GM10248 (cell line): Measurements from ENCODE around the gene DYNLL2.
A peak's percentile ranks its signal among the peaks of the same experiment; 100 is the strongest.
"Not testable (repeated sequence)": the region's sequence is repeated elsewhere in the genome, so short reads cannot be mapped to it uniquely, and the experiment has no call there.

Source experiments
- CTCF ChIA-PET: fragments of 300-600 bp; sonication (Branson Sonifier 250); formaldehyde crosslinking; extraction: SDS; loops from one replicate; lab custom pipeline; 2021; ENCODE audit warnings: antibody characterized with exemption; lab: Yijun Ruan, JAX
- POLR2A ChIA-PET: fragments of 350-650 bp; sonication (Branson Sonifier 250); formaldehyde crosslinking; extraction: SDS; loops from one replicate; lab custom pipeline; 2020; ENCODE audit warnings: antibody characterized with exemption; lab: Yijun Ruan, JAX
- DNase-seq: peaks from one replicate; pipeline ENCODE4 v3.0.0; 2012; ENCODE audit errors: extremely low spot score
- CTCF ChIP-seq: IDR thresholded peaks from 2 replicates; pipeline ENCODE4 v1.5.1; 2012; ENCODE audit warnings: mild to moderate bottlenecking, low read depth; ENCODE audit errors: extremely low read depth, missing control alignments, control extremely low read depth

Gene DYNLL2

GRCh38 chr17:58082870-58083490 lies at the start of gene DYNLL2:
TSS of gene DYNLL2 (plus strand) at chr17:58083419. CDS start at chr17:58087091, 3,672 bp downstream.
- TF ChIP-seq CTCF, result no peak
- CTCF ChIA-PET, result interaction anchor here (1.0 to 1.1 kb wide), 2 partner anchors 24 to 182 kb away, joined by 3 read pairs; no protein-coding TSS in a partner anchor
- peak; percentile 95 for DNase-seq
- POLR2A ChIA-PET, result interaction anchor here (0.5 to 2.2 kb wide), 22 partner anchors 9 to 1000 kb away, joined by 3 to 16 read pairs (median 4); partner anchors contain the start of genes MKS1 and SRSF1

- ChIA-PET POLR2A (no interaction called here), CTCF (interaction anchor here (1.3 kb wide), 1 partner anchor 32 kb away, joined by 3 read pairs; no protein-coding TSS in a partner anchor)
- TF ChIP-seq CTCF, result no peak
- DNase-seq, result no peak
These were observed 43.2 kb upstream of the DYNLL2 start for GRCh38 chr17:58039975-58040374.

GRCh38 chr17:58040386-58040785 lies 42.8 kb upstream of the DYNLL2 start:
- TF ChIP-seq CTCF, result no peak
- POLR2A ChIA-PET, result no interaction called here
- CTCF ChIA-PET, result no interaction called here

GRCh38 chr17:58041161-58041560 lies 42.1 kb upstream of the DYNLL2 start:
- POLR2A ChIA-PET, result no interaction called here
- CTCF ChIA-PET, result no interaction called here
- TF ChIP-seq CTCF, result no peak
- DNase-seq, result no peak

More at GRCh38 chr17:58040386-58040785, 42.8 kb upstream of the DYNLL2 start:
- no peak for DNase-seq

- ChIA-PET CTCF (interaction anchor here (1.2 kb wide), 1 partner anchor 19 kb away, joined by 4 read pairs; no protein-coding TSS in a partner anchor), POLR2A (no interaction called here)
- DNase-seq, result no peak
- TF ChIP-seq CTCF, result no peak
These were observed 39.7 kb upstream of the DYNLL2 start for GRCh38 chr17:58043221-58044181.

- CTCF ChIA-PET, result interaction anchor here (0.8 kb wide), 1 partner anchor 9 kb away, joined by 3 read pairs; no protein-coding TSS in a partner anchor
- DNase-seq, POLR2A ChIA-PET: not testable (repeated sequence)
These were observed 39.0 kb upstream of the DYNLL2 start for GRCh38 chr17:58044256-58044655.
